Sigmoid colon (tissue), 7 donors: ENCODE data around the gene PPL. TPM values are rescaled to one million over a fixed set of nuclear protein-coding genes. Genes with fewer than 3 reads are reported as not detected.
"Not testable (repeated sequence)": the region's sequence is repeated elsewhere in the genome, so short reads cannot be mapped to it uniquely, and the experiment has no call there.

Experiments used
- DNase-seq: peaks from one replicate; pipeline ENCODE4 v3.0.0-alpha.2; 2019
- H3K27ac ChIP-seq, 4 donors: fragments of 200-600 bp; sonication (generic); one replicate each; pipeline ENCODE4 v1.5.1; 2016 to 2019; ENCODE audit warnings: mild to moderate bottlenecking in 1 of 4
- H3K27me3 ChIP-seq, 3 donors: fragments of 200-600 bp; sonication (generic); one replicate each; pipeline ENCODE4 v1.5.1; 2019; ENCODE audit warnings: mild to moderate bottlenecking in 1 of 3
- H3K36me3 ChIP-seq, 4 donors: fragments of 200-600 bp; sonication (generic); one replicate each; pipeline ENCODE4 v1.5.1; 2016 to 2019
- H3K4me1 ChIP-seq, 4 donors: fragments of 200-600 bp; sonication (generic); one replicate each; pipeline ENCODE4 v1.5.1; 2017 to 2019
- H3K4me3 ChIP-seq, 4 donors: fragments of 200-600 bp; sonication (generic); one replicate each; pipeline ENCODE4 v1.5.1; 2017 to 2019; ENCODE audit warnings: mild to moderate bottlenecking in 2 of 4, moderate library complexity in 1 of 4
- H3K9me3 ChIP-seq, 4 donors: fragments of 200-600 bp in 3 of 4; sonication (generic) in 3 of 4; one replicate each; pipeline versions ENCODE4 v1.5.1 to v1.6.1; 2013 to 2019
- CTCF ChIP-seq, 4 experiments: fragments of 450-650 bp in 3 of 4; fragments of 200-600 bp in 1 of 4; IDR thresholded peaks; one replicate each; pipeline ENCODE4 v1.5.1; 2016 to 2019; ENCODE audit warnings: antibody characterized with exemption in 4 of 4, mild to moderate bottlenecking in 3 of 4, moderate library complexity in 2 of 4
- EP300 ChIP-seq, 4 donors: sonication (generic); formaldehyde crosslinking; IDR thresholded peaks; one replicate each; pipeline ENCODE4 v1.6.1; 2017; ENCODE audit warnings: antibody characterized with exemption in 4 of 4
- POLR2A ChIP-seq, 2 donors: fragments of 450-650 bp; IDR thresholded peaks; one replicate each; pipeline ENCODE4 v1.6.1; 2016; ENCODE audit warnings: antibody characterized with exemption in 2 of 2, mild to moderate bottlenecking in 2 of 2, moderate library complexity in 2 of 2
- POLR2AphosphoS5 ChIP-seq, 4 donors: sonication (generic); formaldehyde crosslinking; IDR thresholded peaks; one replicate each; pipeline ENCODE4 v1.6.1; 2017; ENCODE audit warnings: antibody characterized with exemption in 4 of 4
- WGBS, 2 donors: extraction: QIAGEN DNeasy Blood & Tissue Kit; methylation state at CpG; one replicate each; pipeline ENCODE4 v1.1.7; 2013; 5-methylcytosine and 5-hydroxymethylcytosine counted together
- intact Hi-C: fragments of 100-400 bp; cut with DNase I; formaldehyde crosslinking; loops from one replicate; pipeline ENCODE4 v1.15.1; 2023
- polyA plus RNA-seq, 3 donors: library from polyadenylated mRNA; stranded (reverse); fragments of 200-250 nt; gene quantifications; one replicate each; pipeline ENCODE4 v1.2.3, GENCODE V29; 2013
- total RNA-seq, 4 donors: library from RNA; depleted of rRNA; stranded (reverse); fragments of >200 nt; gene quantifications; one replicate each; pipeline ENCODE4 v1.1.0, GENCODE V29; 2016
- donor health status: healthy with polysubstance abuse.
- donor health status: Bipolar disorder and iron deficiency.
- donor health status: healthy.

Gene PPL
- total and polyA plus RNA-seq, 7 donors, result 4.6 to 42.9 (median 27.0) TPM

GRCh38 chr16:4954714-4955113, 17.8 kb upstream of the PPL start:
- Histone ChIP-seq H3K27ac (no peak overlapping the region), H3K4me3 (no peak overlapping the region), H3K4me1 (peaks cover 0 to 27% (median 18%) of the 10 kb centered on the region in 4 donors), H3K36me3 (no peaks in the 10 kb centered on the region), H3K27me3 (no peaks in the 10 kb centered on the region), H3K9me3 (no peaks in the 10 kb centered on the region)
- intact Hi-C loops, result loop anchor here (10.0 kb wide), 2 partner anchors 140 to 220 kb away; partner anchors contain the start of genes ANKS3, DNAAF8 and EEF2KMT
- TF ChIP-seq POLR2AphosphoS5 (IDR thresholded peaks at IDR 0.05) (no peak), POLR2A (IDR thresholded peaks at IDR 0.05) (no peak), EP300 (IDR thresholded peaks at IDR 0.05) (no peak), CTCF (IDR thresholded peaks at IDR 0.05) (no peak)
- 90 to 97% methylated on average over 1 of the region's 1 CpG for WGBS, 2 donors
- DNase-seq, result no peak

GRCh38 chr16:4951583-4951982, 14.6 kb upstream of the PPL start:
- WGBS, 2 donors, result 65 to 70% methylated on average over 3 of the region's 3 CpGs
- H3K27ac ChIP-seq, DNase-seq, H3K9me3 ChIP-seq, H3K36me3 ChIP-seq, H3K4me1 ChIP-seq, H3K4me3 ChIP-seq, H3K27me3 ChIP-seq: not testable (repeated sequence)
- intact Hi-C loops, result loop anchor here (10.0 kb wide), 2 partner anchors 143 to 217 kb away; partner anchors contain the start of genes ANKS3, DNAAF8 and EEF2KMT

GRCh38 chr16:4949986-4950385, 13.0 kb upstream of the PPL start:
- no peaks in the 10 kb centered on the region for H3K27me3 ChIP-seq
- no peak overlapping the region for H3K4me3 ChIP-seq
- intact Hi-C loops, result loop anchor here (10.0 kb wide), 2 partner anchors 145 to 215 kb away; partner anchors contain the start of genes ANKS3, DNAAF8 and EEF2KMT
- no peaks in the 10 kb centered on the region for H3K9me3 ChIP-seq
- TF ChIP-seq POLR2AphosphoS5 (IDR thresholded peaks at IDR 0.05) (no peak), CTCF (IDR thresholded peaks at IDR 0.05) (no peak), POLR2A (IDR thresholded peaks at IDR 0.05) (no peak), EP300 (IDR thresholded peaks at IDR 0.05) (no peak)
- WGBS, 2 donors, result 64 to 79% methylated on average over 10 of the region's 10 CpGs
- DNase-seq, result no peak
- H3K36me3 ChIP-seq, result no peaks in the 10 kb centered on the region
- H3K27ac ChIP-seq, result no peak overlapping the region
- H3K4me1 ChIP-seq, result peaks cover 0 to 11% (median 8%) of the 10 kb centered on the region in 4 donors

- intact Hi-C loops, result no loop called here
- H3K4me3 ChIP-seq, result no peak overlapping the region
- WGBS, 2 donors, result 75 to 80% methylated on average over 16 of the region's 16 CpGs
Observed at GRCh38 chr16:4948903-4949766, 12.2 kb upstream of the PPL start.

More at GRCh38 chr16:4948903-4949766, 12.2 kb upstream of the PPL start:
- Histone ChIP-seq H3K27me3 (no peaks in the 10 kb centered on the region), H3K36me3 (no peaks in the 10 kb centered on the region), H3K27ac (no peak overlapping the region), H3K9me3 (no peaks in the 10 kb centered on the region), H3K4me1 (peaks cover 0 to 18% (median 17%) of the 10 kb centered on the region in 4 donors)
- TF ChIP-seq EP300 (IDR thresholded peaks at IDR 0.05) (no peak), POLR2A (IDR thresholded peaks at IDR 0.05) (no peak), POLR2AphosphoS5 (IDR thresholded peaks at IDR 0.05) (no peak), CTCF (IDR thresholded peaks at IDR 0.05) (no peak)
- DNase-seq, result no peak
